RWPE2 (cell line): ENCODE measurements around the gene RNF128.
"Not testable (repeated sequence)": the region's sequence is repeated elsewhere in the genome, so short reads cannot be mapped to it uniquely, and the experiment has no call there.

Experiments
- ATAC-seq: fragments of 200-7000 bp; cut with Tn5 transposase; 3 replicates; pipeline ENCODE4 v1.9.1; 2021; ENCODE audit warnings: low read depth
- DNase-seq: peaks from one replicate; pipeline ENCODE4 v3.0.0-alpha.2; 2020; ENCODE audit warnings: low spot score
- H3K27ac ChIP-seq: fragments of 450-650 bp; 2 replicates; pipeline ENCODE4 v1.5.1; 2017; ENCODE audit warnings: mild to moderate bottlenecking; ENCODE audit not compliant: poor library complexity, severe bottlenecking
- H3K27me3 ChIP-seq: fragments of 250-450 bp; sonication (Bioruptor Pico); 2 replicates; pipeline ENCODE4 v1.5.1; 2021; ENCODE audit warnings: mild to moderate bottlenecking, moderate library complexity; ENCODE audit not compliant: insufficient read depth, poor library complexity, severe bottlenecking
- H3K36me3 ChIP-seq: fragments of 250-450 bp; sonication (Bioruptor Pico); 2 replicates; pipeline ENCODE4 v1.5.1; 2020; ENCODE audit warnings: low read depth, mild to moderate bottlenecking, moderate library complexity
- H3K4me1 ChIP-seq: fragments of 250-450 bp; sonication (Bioruptor Pico); 2 replicates; pipeline ENCODE4 v1.5.1; 2021; ENCODE audit warnings: mild to moderate bottlenecking, moderate library complexity; ENCODE audit not compliant: insufficient read depth, poor library complexity, severe bottlenecking
- H3K4me3 ChIP-seq: fragments of 250-450 bp; sonication (Bioruptor Pico); 2 replicates; pipeline ENCODE4 v1.5.1; 2021; ENCODE audit warnings: mild to moderate bottlenecking, moderate library complexity; ENCODE audit not compliant: severe bottlenecking
- H3K9me3 ChIP-seq: fragments of 250-450 bp; sonication (Bioruptor Pico); 2 replicates; pipeline ENCODE4 v1.5.1; 2021; ENCODE audit warnings: mild to moderate bottlenecking, moderate library complexity; ENCODE audit not compliant: severe bottlenecking
- TF ChIP-seq, protein P1 (sequence below): fragments of 450-650 bp; IDR thresholded peaks from one replicate; pipeline ENCODE4 v1.5.1; 2017; ENCODE audit warnings: mild to moderate bottlenecking, moderate library complexity; ENCODE audit not compliant: poor library complexity, severe bottlenecking

Gene RNF128

DNA sequence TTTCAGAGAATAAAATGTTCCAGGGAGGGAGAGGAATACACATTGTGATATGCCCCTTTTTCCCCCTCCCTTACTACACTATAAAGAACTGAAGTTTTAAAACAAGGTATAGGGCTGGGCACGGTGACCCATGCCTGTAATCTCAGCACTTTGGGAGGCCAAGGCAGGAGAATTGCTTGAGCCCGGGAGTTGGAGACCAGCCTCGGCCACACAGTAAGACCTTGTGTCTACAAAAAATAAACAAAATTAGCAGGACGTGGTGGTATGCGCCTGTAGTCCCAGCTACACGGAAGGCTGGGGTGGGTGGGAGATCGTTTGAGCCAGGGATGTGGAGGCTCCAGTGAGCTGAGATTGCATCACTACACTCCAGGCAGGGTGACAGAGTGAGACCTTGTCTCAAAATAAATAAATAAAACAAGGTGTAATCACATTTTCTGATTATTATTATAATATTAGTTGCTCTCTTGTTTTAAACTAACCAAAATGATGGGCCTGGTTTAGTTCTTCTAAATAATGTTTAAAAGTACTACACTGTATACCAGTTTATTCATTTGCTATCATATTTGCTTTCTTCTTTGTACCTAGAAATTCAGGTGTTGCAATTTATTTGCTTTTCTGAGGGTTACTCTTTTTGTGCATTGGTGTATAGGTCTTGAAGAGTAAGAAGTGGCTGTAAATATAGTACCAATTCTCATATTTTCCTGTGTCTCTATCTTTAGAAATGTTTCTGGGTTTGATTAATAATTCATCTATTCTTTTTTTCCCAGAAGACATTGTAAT is 84.8 kb downstream of the RNF128 start:
- H3K36me3 ChIP-seq: no peaks in the 10 kb centered on the region
- H3K4me1 ChIP-seq: no peaks in the 10 kb centered on the region
- ATAC-seq: no peak
- H3K9me3 ChIP-seq: no peaks in the 10 kb centered on the region
- DNase-seq: no peak
- no peak overlapping the region for H3K27ac ChIP-seq
- no peaks in the 10 kb centered on the region for H3K27me3 ChIP-seq
- TF ChIP-seq, protein P1, sequence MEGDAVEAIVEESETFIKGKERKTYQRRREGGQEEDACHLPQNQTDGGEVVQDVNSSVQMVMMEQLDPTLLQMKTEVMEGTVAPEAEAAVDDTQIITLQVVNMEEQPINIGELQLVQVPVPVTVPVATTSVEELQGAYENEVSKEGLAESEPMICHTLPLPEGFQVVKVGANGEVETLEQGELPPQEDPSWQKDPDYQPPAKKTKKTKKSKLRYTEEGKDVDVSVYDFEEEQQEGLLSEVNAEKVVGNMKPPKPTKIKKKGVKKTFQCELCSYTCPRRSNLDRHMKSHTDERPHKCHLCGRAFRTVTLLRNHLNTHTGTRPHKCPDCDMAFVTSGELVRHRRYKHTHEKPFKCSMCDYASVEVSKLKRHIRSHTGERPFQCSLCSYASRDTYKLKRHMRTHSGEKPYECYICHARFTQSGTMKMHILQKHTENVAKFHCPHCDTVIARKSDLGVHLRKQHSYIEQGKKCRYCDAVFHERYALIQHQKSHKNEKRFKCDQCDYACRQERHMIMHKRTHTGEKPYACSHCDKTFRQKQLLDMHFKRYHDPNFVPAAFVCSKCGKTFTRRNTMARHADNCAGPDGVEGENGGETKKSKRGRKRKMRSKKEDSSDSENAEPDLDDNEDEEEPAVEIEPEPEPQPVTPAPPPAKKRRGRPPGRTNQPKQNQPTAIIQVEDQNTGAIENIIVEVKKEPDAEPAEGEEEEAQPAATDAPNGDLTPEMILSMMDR: no peak
- H3K4me3 ChIP-seq: no peak overlapping the region

DNA sequence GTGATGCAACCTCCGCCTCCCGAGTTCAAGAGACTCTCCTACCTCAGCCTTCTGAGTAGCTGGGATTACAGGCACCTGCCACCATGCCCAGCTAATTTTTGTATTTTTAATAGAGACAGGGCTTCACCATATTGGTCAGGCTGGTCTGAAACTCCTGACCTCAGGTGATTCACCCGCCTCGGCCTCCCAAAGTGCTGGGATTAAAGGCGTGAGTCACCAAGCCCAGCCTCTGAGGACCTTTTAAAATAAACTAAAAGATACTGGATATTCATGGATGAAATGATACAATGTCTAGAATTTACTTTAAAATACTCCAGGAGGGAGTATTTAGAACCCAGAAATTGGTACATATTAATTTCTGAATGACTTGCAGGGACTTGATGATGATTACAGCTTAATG is 86.4 kb downstream of the RNF128 start:
- not testable (repeated sequence) for H3K27me3 ChIP-seq, H3K4me1 ChIP-seq, H3K27ac ChIP-seq, H3K36me3 ChIP-seq, DNase-seq, H3K4me3 ChIP-seq, ATAC-seq, H3K9me3 ChIP-seq

DNA sequence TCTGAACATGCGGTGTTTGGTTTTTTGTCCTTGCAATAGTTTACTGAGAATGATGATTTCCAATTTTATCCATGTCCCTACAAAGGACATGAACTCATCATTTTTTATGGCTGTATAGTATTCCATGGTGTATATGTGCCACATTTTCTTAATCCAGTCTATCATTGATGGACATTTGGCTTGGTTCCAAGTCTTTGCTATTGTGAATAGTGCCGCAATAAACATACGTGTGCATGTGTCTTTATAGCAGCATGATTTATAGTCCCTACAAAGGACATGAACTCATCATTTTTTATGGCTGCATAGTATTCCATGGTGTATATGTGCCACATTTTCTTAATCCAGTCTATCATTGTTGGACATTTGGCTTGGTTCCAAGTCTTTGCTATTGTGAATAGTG is 87.6 kb downstream of the RNF128 start:
- H3K4me1 ChIP-seq, H3K27ac ChIP-seq, H3K36me3 ChIP-seq, H3K4me3 ChIP-seq, ATAC-seq, DNase-seq, H3K9me3 ChIP-seq, H3K27me3 ChIP-seq: not testable (repeated sequence)
